GM23338 (cell line): ENCODE results near the gene BPIFB1. TPM values are rescaled to one million over a fixed set of nuclear protein-coding genes. Genes with fewer than 3 reads are reported as not detected.

Experiments used
- ATAC-seq: fragments of 200-7000 bp; cut with Tn5 transposase; 3 replicates; pipeline ENCODE4 v1.9.1; 2020
- DNase-seq: peaks from one replicate; pipeline ENCODE4 v3.0.0-alpha.2; 2015; ENCODE audit warnings: low spot score
- H2AFZ ChIP-seq: fragments of 200-600 bp; sonication (generic); 2 replicates; pipeline ENCODE4 v1.8.0; 2016; ENCODE audit warnings: antibody characterized with exemption, mild to moderate bottlenecking, moderate library complexity
- H3F3A ChIP-seq: fragments of 200-600 bp; sonication (generic); replicated peaks from 2 replicates; pipeline ENCODE4 v1.8.0; 2017; ENCODE audit warnings: antibody characterized with exemption, mixed run types, low read depth
- H3K27ac ChIP-seq: fragments of 200-600 bp; sonication (generic); 2 replicates; pipeline ENCODE4 v1.6.1; 2016; ENCODE audit warnings: low read depth
- H3K27me3 ChIP-seq: fragments of 200-600 bp; sonication (generic); 2 replicates; pipeline ENCODE4 v1.8.0; 2016; ENCODE audit warnings: mild to moderate bottlenecking, mixed run types, moderate library complexity; ENCODE audit not compliant: insufficient read depth
- H3K36me3 ChIP-seq: fragments of 200-600 bp; sonication (generic); 2 replicates; pipeline ENCODE4 v1.8.0; 2016; ENCODE audit warnings: mild to moderate bottlenecking; ENCODE audit not compliant: insufficient read depth
- H3K4me1 ChIP-seq: fragments of 200-600 bp; sonication (generic); 2 replicates; pipeline ENCODE4 v1.8.0; 2016; ENCODE audit warnings: mild to moderate bottlenecking, moderate library complexity; ENCODE audit not compliant: insufficient read depth
- H3K4me2 ChIP-seq: fragments of 200-600 bp; sonication (generic); 2 replicates; pipeline ENCODE4 v1.7.1; 2017; ENCODE audit warnings: mixed run types
- H3K4me3 ChIP-seq: fragments of 200-600 bp; sonication (generic); 2 replicates; pipeline ENCODE4 v1.6.1; 2016; ENCODE audit warnings: mixed run types
- H3K79me2 ChIP-seq: fragments of 200-600 bp; sonication (generic); replicated peaks from 2 replicates; pipeline ENCODE4 v1.8.0; 2017; ENCODE audit warnings: mild to moderate bottlenecking; ENCODE audit not compliant: insufficient read depth
- H3K9me2 ChIP-seq: fragments of 200-600 bp; sonication (generic); 2 replicates; pipeline ENCODE4 v1.8.0; 2017; ENCODE audit not compliant: insufficient read depth
- H4K20me1 ChIP-seq: fragments of 200-600 bp; sonication (generic); replicated peaks from 2 replicates; pipeline ENCODE4 v1.8.0; 2017; ENCODE audit warnings: mild to moderate bottlenecking; ENCODE audit not compliant: insufficient read depth
- H3K27ac Mint-ChIP-seq: 2 replicates; pipeline ENCODE4 v1.8.0; 2020; ENCODE audit warnings: inconsistent platforms, mild to moderate bottlenecking, moderate library complexity, mixed read lengths
- H3K27me3 Mint-ChIP-seq: 3 replicates; pipeline ENCODE4 v1.8.0; 2022; ENCODE audit warnings: low read depth, mild to moderate bottlenecking, moderate library complexity, mixed read lengths, inconsistent platforms; ENCODE audit not compliant: insufficient read depth, poor library complexity
- H3K36me3 Mint-ChIP-seq: 3 replicates; pipeline ENCODE4 v1.8.0; 2021; ENCODE audit warnings: low read depth, mild to moderate bottlenecking, inconsistent platforms, moderate library complexity, mixed read lengths
- H3K4me1 Mint-ChIP-seq: 3 replicates; pipeline ENCODE4 v1.8.0; 2020; ENCODE audit warnings: mild to moderate bottlenecking, inconsistent platforms, mixed read lengths
- H3K4me3 Mint-ChIP-seq: 3 replicates; pipeline ENCODE4 v1.8.0; 2021; ENCODE audit warnings: moderate library complexity, mild to moderate bottlenecking, inconsistent platforms, mixed read lengths
- H3K9me3 Mint-ChIP-seq: 3 replicates; pipeline ENCODE4 v1.8.0; 2020; ENCODE audit warnings: moderate library complexity, mild to moderate bottlenecking, inconsistent platforms, mixed read lengths
- EZH2phosphoT487 ChIP-seq: fragments of 200-600 bp; sonication (generic); IDR thresholded peaks from one replicate; pipeline ENCODE4 v1.8.1; 2018; ENCODE audit warnings: antibody characterized with exemption; ENCODE audit not compliant: unreplicated experiment
- NANOG ChIP-seq: IDR thresholded peaks from 2 replicates; pipeline ENCODE4 v1.6.1; 2016; ENCODE audit warnings: antibody characterized with exemption, borderline replicate concordance
- POLR2AphosphoS5 ChIP-seq: IDR thresholded peaks from 2 replicates; pipeline ENCODE4 v1.6.1; 2016; ENCODE audit warnings: antibody characterized with exemption, low read depth
- STAT1 ChIP-seq: IDR thresholded peaks from one replicate; pipeline ENCODE4 v1.6.1; 2016; ENCODE audit warnings: antibody characterized with exemption; ENCODE audit not compliant: unreplicated experiment
- polyA plus RNA-seq: library from polyadenylated mRNA; unstranded; fragments of >200 nt; fragmentation: Nextera tagmentation; extraction: Ambion mirVana; gene quantifications from 2 replicates; pipeline ENCODE4 v1.2.1, GENCODE V29; 2016
- total RNA-seq: library from RNA; depleted of rRNA; stranded (reverse); fragments of >200 nt; shearing (Covaris generic); gene quantifications from 2 replicates; pipeline ENCODE4 v1.2.3, GENCODE V29; 2014
- TF ChIP-seq, protein P1 (sequence below): IDR thresholded peaks from one replicate; pipeline ENCODE4 v1.6.1; 2018; ENCODE audit warnings: antibody characterized with exemption; ENCODE audit not compliant: unreplicated experiment
- TF ChIP-seq, protein P2 (sequence below): fragments of 250-450 bp; sonication (Bioruptor Pico); IDR thresholded peaks from 2 replicates; pipeline ENCODE4 v1.5.0; 2020; ENCODE audit warnings: mild to moderate bottlenecking, moderate library complexity
- TF ChIP-seq, protein P3 (sequence below), 2 experiments: fragments of 200-600 bp in 1 of 2; sonication (generic) in 1 of 2; conservative IDR thresholded peaks; 2 replicates each; pipeline versions ENCODE4 v1.5.1 to v1.6.1; 2016 to 2017; ENCODE audit warnings: antibody characterized with exemption in 2 of 2, low read depth in 2 of 2, mild to moderate bottlenecking in 2 of 2, moderate library complexity in 1 of 2

Gene BPIFB1
- total and polyA plus RNA-seq, 2 experiments from 2014 or later = not detected

DNA sequence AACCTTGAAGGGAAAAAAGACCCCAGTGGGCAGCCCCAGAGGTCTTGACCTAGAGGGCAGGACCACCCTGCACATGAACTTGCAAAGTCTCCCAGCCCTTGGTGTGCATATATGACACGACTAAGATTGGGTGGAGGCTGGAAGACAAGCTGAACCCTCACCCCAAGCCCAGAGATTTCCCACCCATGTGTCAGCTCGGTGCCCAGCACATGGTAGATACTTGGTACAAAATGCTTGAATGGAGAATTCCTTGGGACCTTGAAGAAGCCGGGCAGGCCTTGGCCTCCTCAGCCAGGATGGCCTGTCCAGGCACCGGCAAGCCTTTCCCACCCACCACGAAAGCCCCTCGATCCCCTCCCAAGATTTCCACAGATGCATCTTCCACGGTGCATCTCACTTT is 50.6 kb downstream of the BPIFB1 start:
- Histone ChIP-seq H3K4me2 (no peak overlapping the region), H3K79me2 (no peaks in the 10 kb centered on the region), H3K27me3 (no peaks in the 10 kb centered on the region), H3K9me2 (peaks cover 7% of the 10 kb centered on the region), H3K36me3 (no peaks in the 10 kb centered on the region), H3K4me1 (no peaks in the 10 kb centered on the region), H3K4me3 (no peak overlapping the region), H4K20me1 (no peaks in the 10 kb centered on the region), H3F3A (no peaks in the 10 kb centered on the region), H2AFZ (no peak overlapping the region), H3K27ac (no peak overlapping the region)
- peaks cover 2% of the 10 kb centered on the region; the same call in 1 of the 3 replicates for H3K4me1 Mint-ChIP-seq
- no peak overlapping the region for H3K27ac Mint-ChIP-seq
- no peak overlapping the region for H3K4me3 Mint-ChIP-seq
- no peak for ATAC-seq
- peaks cover 17% of the 10 kb centered on the region for H3K27me3 Mint-ChIP-seq
- TF ChIP-seq NANOG = no peak
- TF ChIP-seq, protein P1, sequence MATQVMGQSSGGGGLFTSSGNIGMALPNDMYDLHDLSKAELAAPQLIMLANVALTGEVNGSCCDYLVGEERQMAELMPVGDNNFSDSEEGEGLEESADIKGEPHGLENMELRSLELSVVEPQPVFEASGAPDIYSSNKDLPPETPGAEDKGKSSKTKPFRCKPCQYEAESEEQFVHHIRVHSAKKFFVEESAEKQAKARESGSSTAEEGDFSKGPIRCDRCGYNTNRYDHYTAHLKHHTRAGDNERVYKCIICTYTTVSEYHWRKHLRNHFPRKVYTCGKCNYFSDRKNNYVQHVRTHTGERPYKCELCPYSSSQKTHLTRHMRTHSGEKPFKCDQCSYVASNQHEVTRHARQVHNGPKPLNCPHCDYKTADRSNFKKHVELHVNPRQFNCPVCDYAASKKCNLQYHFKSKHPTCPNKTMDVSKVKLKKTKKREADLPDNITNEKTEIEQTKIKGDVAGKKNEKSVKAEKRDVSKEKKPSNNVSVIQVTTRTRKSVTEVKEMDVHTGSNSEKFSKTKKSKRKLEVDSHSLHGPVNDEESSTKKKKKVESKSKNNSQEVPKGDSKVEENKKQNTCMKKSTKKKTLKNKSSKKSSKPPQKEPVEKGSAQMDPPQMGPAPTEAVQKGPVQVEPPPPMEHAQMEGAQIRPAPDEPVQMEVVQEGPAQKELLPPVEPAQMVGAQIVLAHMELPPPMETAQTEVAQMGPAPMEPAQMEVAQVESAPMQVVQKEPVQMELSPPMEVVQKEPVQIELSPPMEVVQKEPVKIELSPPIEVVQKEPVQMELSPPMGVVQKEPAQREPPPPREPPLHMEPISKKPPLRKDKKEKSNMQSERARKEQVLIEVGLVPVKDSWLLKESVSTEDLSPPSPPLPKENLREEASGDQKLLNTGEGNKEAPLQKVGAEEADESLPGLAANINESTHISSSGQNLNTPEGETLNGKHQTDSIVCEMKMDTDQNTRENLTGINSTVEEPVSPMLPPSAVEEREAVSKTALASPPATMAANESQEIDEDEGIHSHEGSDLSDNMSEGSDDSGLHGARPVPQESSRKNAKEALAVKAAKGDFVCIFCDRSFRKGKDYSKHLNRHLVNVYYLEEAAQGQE = no peak
- TF ChIP-seq, protein P2, sequence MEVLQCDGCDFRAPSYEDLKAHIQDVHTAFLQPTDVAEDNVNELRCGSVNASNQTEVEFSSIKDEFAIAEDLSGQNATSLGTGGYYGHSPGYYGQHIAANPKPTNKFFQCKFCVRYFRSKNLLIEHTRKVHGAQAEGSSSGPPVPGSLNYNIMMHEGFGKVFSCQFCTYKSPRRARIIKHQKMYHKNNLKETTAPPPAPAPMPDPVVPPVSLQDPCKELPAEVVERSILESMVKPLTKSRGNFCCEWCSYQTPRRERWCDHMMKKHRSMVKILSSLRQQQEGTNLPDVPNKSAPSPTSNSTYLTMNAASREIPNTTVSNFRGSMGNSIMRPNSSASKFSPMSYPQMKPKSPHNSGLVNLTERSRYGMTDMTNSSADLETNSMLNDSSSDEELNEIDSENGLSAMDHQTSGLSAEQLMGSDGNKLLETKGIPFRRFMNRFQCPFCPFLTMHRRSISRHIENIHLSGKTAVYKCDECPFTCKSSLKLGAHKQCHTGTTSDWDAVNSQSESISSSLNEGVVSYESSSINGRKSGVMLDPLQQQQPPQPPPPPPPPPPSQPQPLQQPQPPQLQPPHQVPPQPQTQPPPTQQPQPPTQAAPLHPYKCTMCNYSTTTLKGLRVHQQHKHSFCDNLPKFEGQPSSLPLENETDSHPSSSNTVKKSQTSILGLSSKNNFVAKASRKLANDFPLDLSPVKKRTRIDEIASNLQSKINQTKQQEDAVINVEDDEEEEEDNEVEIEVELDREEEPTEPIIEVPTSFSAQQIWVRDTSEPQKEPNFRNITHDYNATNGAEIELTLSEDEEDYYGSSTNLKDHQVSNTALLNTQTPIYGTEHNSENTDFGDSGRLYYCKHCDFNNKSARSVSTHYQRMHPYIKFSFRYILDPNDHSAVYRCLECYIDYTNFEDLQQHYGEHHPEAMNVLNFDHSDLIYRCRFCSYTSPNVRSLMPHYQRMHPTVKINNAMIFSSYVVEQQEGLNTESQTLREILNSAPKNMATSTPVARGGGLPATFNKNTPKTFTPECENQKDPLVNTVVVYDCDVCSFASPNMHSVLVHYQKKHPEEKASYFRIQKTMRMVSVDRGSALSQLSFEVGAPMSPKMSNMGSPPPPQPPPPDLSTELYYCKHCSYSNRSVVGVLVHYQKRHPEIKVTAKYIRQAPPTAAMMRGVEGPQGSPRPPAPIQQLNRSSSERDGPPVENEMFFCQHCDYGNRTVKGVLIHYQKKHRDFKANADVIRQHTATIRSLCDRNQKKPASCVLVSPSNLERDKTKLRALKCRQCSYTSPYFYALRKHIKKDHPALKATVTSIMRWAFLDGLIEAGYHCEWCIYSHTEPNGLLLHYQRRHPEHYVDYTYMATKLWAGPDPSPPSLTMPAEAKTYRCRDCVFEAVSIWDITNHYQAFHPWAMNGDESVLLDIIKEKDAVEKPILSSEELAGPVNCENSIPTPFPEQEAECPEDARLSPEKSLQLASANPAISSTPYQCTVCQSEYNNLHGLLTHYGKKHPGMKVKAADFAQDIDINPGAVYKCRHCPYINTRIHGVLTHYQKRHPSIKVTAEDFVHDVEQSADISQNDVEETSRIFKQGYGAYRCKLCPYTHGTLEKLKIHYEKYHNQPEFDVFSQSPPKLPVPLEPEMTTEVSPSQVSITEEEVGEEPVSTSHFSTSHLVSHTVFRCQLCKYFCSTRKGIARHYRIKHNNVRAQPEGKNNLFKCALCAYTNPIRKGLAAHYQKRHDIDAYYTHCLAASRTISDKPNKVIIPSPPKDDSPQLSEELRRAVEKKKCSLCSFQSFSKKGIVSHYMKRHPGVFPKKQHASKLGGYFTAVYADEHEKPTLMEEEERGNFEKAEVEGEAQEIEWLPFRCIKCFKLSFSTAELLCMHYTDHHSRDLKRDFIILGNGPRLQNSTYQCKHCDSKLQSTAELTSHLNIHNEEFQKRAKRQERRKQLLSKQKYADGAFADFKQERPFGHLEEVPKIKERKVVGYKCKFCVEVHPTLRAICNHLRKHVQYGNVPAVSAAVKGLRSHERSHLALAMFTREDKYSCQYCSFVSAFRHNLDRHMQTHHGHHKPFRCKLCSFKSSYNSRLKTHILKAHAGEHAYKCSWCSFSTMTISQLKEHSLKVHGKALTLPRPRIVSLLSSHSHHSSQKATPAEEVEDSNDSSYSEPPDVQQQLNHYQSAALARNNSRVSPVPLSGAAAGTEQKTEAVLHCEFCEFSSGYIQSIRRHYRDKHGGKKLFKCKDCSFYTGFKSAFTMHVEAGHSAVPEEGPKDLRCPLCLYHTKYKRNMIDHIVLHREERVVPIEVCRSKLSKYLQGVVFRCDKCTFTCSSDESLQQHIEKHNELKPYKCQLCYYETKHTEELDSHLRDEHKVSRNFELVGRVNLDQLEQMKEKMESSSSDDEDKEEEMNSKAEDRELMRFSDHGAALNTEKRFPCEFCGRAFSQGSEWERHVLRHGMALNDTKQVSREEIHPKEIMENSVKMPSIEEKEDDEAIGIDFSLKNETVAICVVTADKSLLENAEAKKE (CRISPR knock-in tag) = no peak
- no peak for TF ChIP-seq POLR2AphosphoS5
- TF ChIP-seq EZH2phosphoT487 = no peak
- TF ChIP-seq, protein P3, sequence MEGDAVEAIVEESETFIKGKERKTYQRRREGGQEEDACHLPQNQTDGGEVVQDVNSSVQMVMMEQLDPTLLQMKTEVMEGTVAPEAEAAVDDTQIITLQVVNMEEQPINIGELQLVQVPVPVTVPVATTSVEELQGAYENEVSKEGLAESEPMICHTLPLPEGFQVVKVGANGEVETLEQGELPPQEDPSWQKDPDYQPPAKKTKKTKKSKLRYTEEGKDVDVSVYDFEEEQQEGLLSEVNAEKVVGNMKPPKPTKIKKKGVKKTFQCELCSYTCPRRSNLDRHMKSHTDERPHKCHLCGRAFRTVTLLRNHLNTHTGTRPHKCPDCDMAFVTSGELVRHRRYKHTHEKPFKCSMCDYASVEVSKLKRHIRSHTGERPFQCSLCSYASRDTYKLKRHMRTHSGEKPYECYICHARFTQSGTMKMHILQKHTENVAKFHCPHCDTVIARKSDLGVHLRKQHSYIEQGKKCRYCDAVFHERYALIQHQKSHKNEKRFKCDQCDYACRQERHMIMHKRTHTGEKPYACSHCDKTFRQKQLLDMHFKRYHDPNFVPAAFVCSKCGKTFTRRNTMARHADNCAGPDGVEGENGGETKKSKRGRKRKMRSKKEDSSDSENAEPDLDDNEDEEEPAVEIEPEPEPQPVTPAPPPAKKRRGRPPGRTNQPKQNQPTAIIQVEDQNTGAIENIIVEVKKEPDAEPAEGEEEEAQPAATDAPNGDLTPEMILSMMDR (conservative IDR thresholded peaks at IDR 0.05; ENCODE audit: low read depth in 2 of 2) = no peak
- no peak for TF ChIP-seq STAT1
- H3K9me3 Mint-ChIP-seq = no peaks in the 10 kb centered on the region; the same call in 1 of the 3 replicates
- no peaks in the 10 kb centered on the region for H3K36me3 Mint-ChIP-seq
- DNase-seq = no peak
